Muscle of leg (tissue), 11 donors: ENCODE measurements around the gene EEF1AKMT1. TPM values are rescaled to one million over a fixed set of nuclear protein-coding genes. Genes with fewer than 3 reads are reported as not detected.

Experiments
- DNase-seq: peaks from one replicate; pipeline ENCODE4 v3.0.0; 2013
- H3K27ac ChIP-seq: one replicate; pipeline ENCODE4 v1.5.1; 2013; ENCODE audit warnings: mild to moderate bottlenecking, low read length, control low read depth
- H3K27me3 ChIP-seq: one replicate; pipeline ENCODE4 v1.6.1; 2013; ENCODE audit warnings: low read length; ENCODE audit not compliant: control insufficient read depth, insufficient read depth
- H3K36me3 ChIP-seq: one replicate; pipeline ENCODE4 v1.6.1; 2013; ENCODE audit warnings: low read length; ENCODE audit not compliant: control insufficient read depth, insufficient read depth
- H3K4me1 ChIP-seq: one replicate; pipeline ENCODE4 v1.6.1; 2013; ENCODE audit warnings: low read length; ENCODE audit not compliant: control insufficient read depth, insufficient read depth
- H3K4me3 ChIP-seq: one replicate; pipeline ENCODE4 v1.5.1; 2013; ENCODE audit warnings: low read length, control low read depth
- H3K9me3 ChIP-seq: replicated peaks from 2 replicates; pipeline ENCODE4 v1.6.1; 2013; ENCODE audit warnings: low read depth, low read length; ENCODE audit not compliant: control insufficient read depth
- WGBS: methylation state at CpG from one replicate; pipeline ENCODE4 v1.1.5; 2013; ENCODE audit warnings: missing lambda C conversion rate; ENCODE audit not compliant: insufficient coverage; 5-methylcytosine and 5-hydroxymethylcytosine counted together
- polyA plus RNA-seq, 8 donors: library from polyadenylated mRNA; unstranded; fragments of 120-200 nt; gene quantifications; one replicate each; pipeline versions ENCODE4 v1.2.1 to v1.2.3, GENCODE V29; 2013; ENCODE audit warnings: inconsistent platforms in 1 of 8, low replicate concordance in 1 of 8; ENCODE audit not compliant: insufficient read length in 8 of 8, insufficient read depth in 1 of 8
- total RNA-seq: library from RNA; stranded (reverse); fragments of 120-200 nt; gene quantifications from one replicate; pipeline ENCODE4 v1.2.4, GENCODE V29; 2013

Gene EEF1AKMT1
- total and polyA plus RNA-seq, 9 donors, result 9.3 to 16.0 (median 11.3) TPM

DNA sequence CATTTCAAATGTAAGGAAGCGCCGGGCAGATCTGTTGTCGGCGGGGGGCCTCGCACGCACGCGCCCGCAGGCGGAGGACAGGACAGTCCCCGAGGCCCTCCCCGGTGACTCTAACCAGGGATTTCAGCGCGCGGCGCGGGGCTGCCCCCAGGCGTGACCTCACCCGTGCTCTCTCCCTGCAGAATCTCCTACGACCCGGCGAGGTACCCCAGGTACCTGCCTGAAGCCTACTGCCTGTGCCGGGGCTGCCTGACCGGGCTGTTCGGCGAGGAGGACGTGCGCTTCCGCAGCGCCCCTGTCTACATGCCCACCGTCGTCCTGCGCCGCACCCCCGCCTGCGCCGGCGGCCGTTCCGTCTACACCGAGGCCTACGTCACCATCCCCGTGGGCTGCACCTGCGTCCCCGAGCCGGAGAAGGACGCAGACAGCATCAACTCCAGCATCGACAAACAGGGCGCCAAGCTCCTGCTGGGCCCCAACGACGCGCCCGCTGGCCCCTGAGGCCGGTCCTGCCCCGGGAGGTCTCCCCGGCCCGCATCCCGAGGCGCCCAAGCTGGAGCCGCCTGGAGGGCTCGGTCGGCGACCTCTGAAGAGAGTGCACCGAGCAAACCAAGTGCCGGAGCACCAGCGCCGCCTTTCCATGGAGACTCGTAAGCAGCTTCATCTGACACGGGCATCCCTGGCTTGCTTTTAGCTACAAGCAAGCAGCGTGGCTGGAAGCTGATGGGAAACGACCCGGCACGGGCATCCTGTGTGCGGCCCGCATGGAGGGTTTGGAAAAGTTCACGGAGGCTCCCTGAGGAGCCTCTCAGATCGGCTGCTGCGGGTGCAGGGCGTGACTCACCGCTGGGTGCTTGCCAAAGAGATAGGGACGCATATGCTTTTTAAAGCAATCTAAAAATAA is 52.1 kb downstream of the EEF1AKMT1 start:
- peaks cover 47% of the 10 kb centered on the region for H3K4me1 ChIP-seq
- peak; percentile 70 for DNase-seq
- peak overlapping the region; percentile 29 for H3K4me3 ChIP-seq
- peaks cover 9% of the 10 kb centered on the region for H3K27me3 ChIP-seq
- H3K27ac ChIP-seq, result peak overlapping the region; percentile 17
- H3K36me3 ChIP-seq, result no peaks in the 10 kb centered on the region
- 16% methylated on average over 74 of the region's 81 CpGs for WGBS
- no peaks in the 10 kb centered on the region for H3K9me3 ChIP-seq

DNA sequence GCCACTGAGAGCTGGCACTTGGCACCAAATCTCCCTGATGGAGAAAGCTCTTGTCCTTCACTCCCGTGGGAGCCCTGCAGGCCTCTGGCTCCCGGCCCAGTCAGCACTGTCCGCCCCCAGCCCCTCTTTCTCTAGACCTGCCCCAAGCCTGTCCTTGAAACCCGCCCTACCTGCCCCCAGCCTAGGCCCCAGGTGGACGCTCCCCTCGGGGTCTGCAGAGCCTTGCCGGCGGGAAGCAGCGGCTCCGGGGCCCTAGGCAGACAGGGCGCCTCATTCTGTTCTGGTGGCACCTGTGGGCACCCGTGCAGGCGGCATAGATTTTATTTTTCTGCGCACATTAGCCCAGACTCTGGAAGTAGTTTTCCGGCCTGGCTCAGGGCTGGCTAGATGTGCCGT is 52.7 kb downstream of the EEF1AKMT1 start:
- Histone ChIP-seq H3K27ac (no peak overlapping the region), H3K27me3 (peaks cover 9% of the 10 kb centered on the region), H3K36me3 (no peaks in the 10 kb centered on the region), H3K4me3 (peak overlapping the region; percentile 29), H3K4me1 (peaks cover 54% of the 10 kb centered on the region), H3K9me3 (no peaks in the 10 kb centered on the region)
- 73% methylated on average over 15 of the region's 16 CpGs for WGBS
- DNase-seq, result no peak

DNA sequence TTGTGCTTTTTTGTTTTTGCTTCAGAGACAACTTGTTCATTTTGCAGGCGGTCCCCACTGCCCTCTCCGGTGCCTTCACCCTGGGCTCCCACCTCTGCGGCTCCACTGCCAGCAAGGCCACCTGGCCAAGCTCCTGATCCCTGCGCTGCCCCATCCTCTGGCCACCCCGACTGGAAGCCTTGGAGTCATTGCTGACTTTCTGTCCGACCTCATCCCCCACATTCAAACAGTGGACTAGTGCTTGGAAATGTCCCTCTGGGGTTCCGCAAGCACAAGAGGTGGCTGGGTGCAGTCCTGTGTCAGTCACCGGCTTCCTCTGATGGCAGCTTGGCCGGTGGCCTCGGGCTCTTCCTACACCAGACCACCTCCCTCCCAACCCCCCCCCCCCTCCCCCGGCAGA is 53.3 kb downstream of the EEF1AKMT1 start:
- no peaks in the 10 kb centered on the region for H3K9me3 ChIP-seq
- no peak overlapping the region for H3K27ac ChIP-seq
- peaks cover 9% of the 10 kb centered on the region for H3K27me3 ChIP-seq
- 89% methylated on average over 10 of the region's 11 CpGs for WGBS
- H3K4me1 ChIP-seq, result peaks cover 59% of the 10 kb centered on the region
- no peak for DNase-seq
- H3K36me3 ChIP-seq, result no peaks in the 10 kb centered on the region
- no peak overlapping the region for H3K4me3 ChIP-seq

DNA sequence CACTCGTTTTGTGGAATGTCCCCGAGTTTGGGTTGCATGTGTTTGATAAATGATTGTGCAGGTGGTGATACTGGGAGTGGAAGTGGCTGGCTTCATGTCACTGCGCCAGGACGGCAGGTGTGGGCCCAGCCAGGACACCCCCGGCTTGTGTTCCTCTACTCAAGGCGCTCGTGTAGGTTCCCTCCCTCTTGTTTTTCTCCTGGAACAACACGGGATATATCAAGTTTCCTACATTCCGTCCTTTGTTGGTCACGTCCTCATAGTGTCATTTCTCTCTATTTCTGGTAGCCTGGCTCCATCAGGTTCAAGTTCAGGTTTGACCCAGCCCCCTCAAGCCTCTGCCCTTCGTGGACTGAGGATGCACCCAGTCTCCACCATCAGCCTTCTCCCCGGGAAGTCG is 54.0 kb downstream of the EEF1AKMT1 start:
- peaks cover 66% of the 10 kb centered on the region for H3K4me1 ChIP-seq
- H3K27ac ChIP-seq, result no peak overlapping the region
- WGBS, result 72% methylated on average over 11 of the region's 13 CpGs

DNA sequence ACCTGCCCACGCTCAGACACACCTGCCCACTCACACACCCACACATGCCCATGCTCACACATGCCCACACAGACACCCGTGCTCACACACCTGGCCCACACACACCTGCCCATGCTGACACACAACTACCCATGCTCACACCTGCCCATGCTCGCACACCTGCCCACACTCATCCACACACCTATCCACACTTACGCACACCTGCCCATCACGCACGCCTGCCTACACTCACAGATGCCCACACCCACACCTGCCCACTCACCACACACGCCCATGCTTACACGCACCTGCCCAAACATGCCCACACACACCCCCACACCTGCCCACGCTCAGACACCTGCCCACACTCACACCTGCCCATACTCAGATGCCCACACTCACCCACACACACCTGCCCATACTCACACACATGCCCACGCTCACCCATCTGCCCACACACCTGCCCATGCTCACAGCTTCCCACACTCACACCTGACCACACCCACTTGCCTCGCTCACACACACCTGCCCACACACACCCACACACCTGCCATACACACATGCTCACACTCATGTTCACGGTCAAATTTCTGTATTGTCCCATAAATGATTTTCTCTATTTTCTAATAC is 54.7 kb downstream of the EEF1AKMT1 start:
- DNase-seq, result no peak
- Histone ChIP-seq H3K27me3 (peaks cover 9% of the 10 kb centered on the region), H3K4me1 (peaks cover 73% of the 10 kb centered on the region), H3K36me3 (no peaks in the 10 kb centered on the region), H3K4me3 (no peak overlapping the region), H3K27ac (no peak overlapping the region), H3K9me3 (no peaks in the 10 kb centered on the region)
- WGBS, result 91% methylated on average over 12 of the region's 12 CpGs

More for the DNA sequence above, 54.0 kb downstream of the EEF1AKMT1 start:
- Histone ChIP-seq H3K4me3 (no peak overlapping the region), H3K9me3 (no peaks in the 10 kb centered on the region), H3K27me3 (peaks cover 9% of the 10 kb centered on the region), H3K36me3 (no peaks in the 10 kb centered on the region)
- peak; percentile 39 for DNase-seq

DNA sequence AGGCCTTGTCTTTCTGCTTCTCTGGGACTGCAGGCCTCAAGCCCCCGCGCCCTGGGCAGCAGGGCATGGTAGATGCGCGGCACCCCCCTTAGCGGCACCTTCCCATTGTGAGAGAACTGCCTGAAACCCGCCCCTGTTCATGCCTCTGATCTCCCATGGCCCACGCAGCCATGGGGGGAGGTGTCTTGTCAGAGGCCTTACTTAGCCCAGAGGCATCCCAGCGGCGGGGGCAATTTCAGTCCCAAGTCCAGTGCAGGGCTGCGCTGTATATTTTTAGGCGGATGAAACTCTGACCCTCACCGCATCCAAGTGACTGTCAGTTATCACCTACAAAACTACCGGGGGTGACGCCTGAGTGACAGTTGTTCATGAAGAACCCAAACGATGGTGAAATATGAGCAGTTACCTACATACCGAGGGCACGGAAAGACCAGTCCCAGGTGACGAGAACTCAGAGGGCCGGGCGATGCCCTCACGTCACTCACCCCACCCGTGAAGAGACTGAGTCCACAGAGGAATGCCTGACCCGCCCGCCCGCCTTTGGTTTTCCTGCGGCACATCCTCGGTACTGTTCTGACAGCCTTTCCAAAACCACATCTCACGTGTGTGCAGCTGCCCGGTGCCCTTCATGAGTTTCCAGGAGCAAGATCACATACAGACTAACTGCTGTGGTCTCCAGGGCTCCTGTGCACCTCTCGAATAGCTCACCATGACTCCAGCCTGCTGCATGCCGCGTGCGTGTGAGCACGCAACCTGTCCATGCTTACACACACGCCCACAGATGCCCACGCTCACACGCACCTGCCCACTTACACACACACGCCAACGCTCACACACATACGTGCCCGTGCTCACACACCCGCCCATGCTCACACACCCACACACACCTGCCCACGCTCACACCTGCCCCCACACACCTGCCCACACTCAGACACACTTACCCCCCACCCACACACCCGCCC is 55.9 kb downstream of the EEF1AKMT1 start:
- Histone ChIP-seq H3K4me3 (no peak overlapping the region), H3K9me3 (no peaks in the 10 kb centered on the region), H3K36me3 (no peaks in the 10 kb centered on the region), H3K27ac (peak overlapping the region; percentile 75), H3K4me1 (peaks cover 84% of the 10 kb centered on the region), H3K27me3 (peaks cover 9% of the 10 kb centered on the region)
- DNase-seq, result no peak
- WGBS, result 92% methylated on average over 38 of the region's 44 CpGs

DNA sequence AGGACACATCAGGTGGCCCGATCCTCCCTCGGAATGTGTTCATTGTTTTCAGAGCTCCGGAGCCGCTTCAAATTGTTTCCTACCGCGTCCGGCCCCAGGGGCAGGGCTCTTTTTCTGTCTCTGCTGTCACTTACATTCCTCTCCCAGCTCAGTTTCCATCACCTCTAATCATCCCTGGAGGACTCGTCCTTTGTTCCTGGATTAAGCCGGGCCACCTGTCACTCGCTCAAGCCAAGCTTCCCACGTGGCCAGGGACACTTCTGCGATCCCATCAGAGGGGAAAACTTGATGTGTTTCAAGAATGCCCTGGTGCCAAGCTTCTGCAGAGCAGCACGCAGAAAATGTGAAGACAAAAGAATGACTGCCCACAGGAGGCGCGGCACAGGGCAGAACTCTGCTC is 56.8 kb downstream of the EEF1AKMT1 start:
- H3K4me3 ChIP-seq, result no peak overlapping the region
- peak overlapping the region; percentile 75 for H3K27ac ChIP-seq
- no peaks in the 10 kb centered on the region for H3K36me3 ChIP-seq
- peaks cover 7% of the 10 kb centered on the region for H3K27me3 ChIP-seq
- H3K4me1 ChIP-seq, result peaks cover 86% of the 10 kb centered on the region
- H3K9me3 ChIP-seq, result no peaks in the 10 kb centered on the region
- peak; percentile 65 for DNase-seq
- WGBS, result 73% methylated on average over 15 of the region's 15 CpGs

DNA sequence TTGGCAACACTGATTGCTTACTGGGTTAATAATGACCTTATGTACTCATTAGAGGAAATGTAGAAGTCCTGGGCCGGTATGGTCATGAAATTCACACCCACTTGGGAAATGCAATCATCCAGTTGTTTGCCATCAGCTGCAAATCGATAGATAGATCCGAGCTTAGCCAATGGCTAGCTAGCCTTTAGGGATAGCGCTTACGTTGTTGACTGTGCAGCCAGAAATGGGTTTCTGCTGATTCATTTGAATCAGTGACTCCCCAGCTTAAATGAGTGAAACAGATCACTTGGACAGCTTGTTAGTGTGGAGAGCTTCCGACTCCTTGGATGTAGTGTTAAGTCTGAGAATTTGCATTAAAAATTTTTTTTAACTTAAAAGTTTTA is 58.4 kb downstream of the EEF1AKMT1 start:
- Histone ChIP-seq H3K4me3 (no peak overlapping the region), H3K36me3 (no peaks in the 10 kb centered on the region), H3K4me1 (peaks cover 72% of the 10 kb centered on the region), H3K9me3 (no peaks in the 10 kb centered on the region), H3K27me3 (no peaks in the 10 kb centered on the region), H3K27ac (peak overlapping the region; percentile 95)
- WGBS, result 33% methylated on average over 5 of the region's 6 CpGs
- peak; percentile 90 for DNase-seq

DNA sequence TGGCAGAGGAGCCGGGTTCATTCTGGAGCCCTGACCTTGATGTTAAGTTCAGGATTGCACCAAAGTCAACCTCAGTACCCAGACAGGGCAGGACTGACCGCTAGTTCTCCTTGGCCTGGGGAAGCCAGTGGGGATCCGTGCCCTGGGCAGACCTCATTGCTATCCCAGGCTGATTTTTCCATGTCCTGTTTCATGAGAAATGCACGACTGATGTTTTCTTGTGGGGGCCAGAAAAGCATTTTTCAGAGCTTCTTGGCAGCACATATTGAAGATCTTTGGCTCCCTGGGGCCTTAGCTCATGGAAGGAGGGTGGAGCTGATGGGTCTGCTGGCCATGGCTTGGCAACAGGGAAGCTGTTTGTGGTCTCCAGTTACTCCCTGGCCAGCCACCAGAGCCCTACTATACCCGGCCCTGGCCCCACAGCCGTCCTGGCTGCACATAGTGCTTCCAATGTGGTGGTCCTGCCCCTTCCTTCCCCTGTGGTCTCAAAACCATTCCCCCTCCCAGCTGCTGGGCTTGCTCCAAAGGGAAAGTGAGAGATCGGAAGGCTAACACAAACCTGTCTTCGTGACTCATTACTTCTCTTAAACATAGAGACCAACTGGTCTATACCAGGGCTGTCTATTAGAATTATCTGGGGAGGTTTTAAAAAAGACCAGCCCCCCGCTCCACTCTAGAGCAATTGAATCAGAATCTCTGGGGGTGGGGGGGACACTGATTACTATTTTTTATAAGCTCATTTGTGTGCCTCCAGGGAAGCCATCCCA is 59.0 kb downstream of the EEF1AKMT1 start:
- no peak overlapping the region for H3K4me3 ChIP-seq

More for the DNA sequence above, 59.0 kb downstream of the EEF1AKMT1 start:
- peaks cover 66% of the 10 kb centered on the region for H3K4me1 ChIP-seq
- no peaks in the 10 kb centered on the region for H3K36me3 ChIP-seq
- H3K9me3 ChIP-seq, result no peaks in the 10 kb centered on the region
- H3K27me3 ChIP-seq, result no peaks in the 10 kb centered on the region
- WGBS, result 14% methylated on average over 6 of the region's 9 CpGs
- peak overlapping the region; percentile 95 for H3K27ac ChIP-seq
- peak; percentile 98 for DNase-seq
